H1 (cell line): Measurements from ENCODE around the gene SLX9. TPM values are rescaled to one million over a fixed set of nuclear protein-coding genes. Genes with fewer than 3 reads are reported as not detected.

Experiments used
- polyA plus RNA-seq, 7 experiments: library from polyadenylated mRNA; depleted of rRNA in 3 of 7; stranded (reverse) in 5 of 7; unstranded in 2 of 7; fragments of >200 nt in 5 of 7; fragments of 200-250 nt in 2 of 7; gene quantifications; 1 replicate in 5 of 7; 2 replicates in 1 of 7; 4 replicates in 1 of 7; pipeline versions ENCODE4 v1.2.1 to v1.2.3, GENCODE V29; 2011 to 2013; ENCODE audit warnings: missing spikeins in 2 of 7, mixed read lengths in 2 of 7
- total RNA-seq: library from RNA; stranded (reverse); fragmentation: NEBNext Ultra II Directional; extraction: Animal tissue kit (Norgen Biotek cat#: 25700); gene quantifications from 2 replicates; pipeline ENCODE4 v1.2.1, GENCODE V29; 2021
- TF ChIP-seq, protein P1 (sequence below): fragments of 300-600 bp; sonication (generic); IDR thresholded peaks from 2 replicates; pipeline ENCODE4 v1.7.1; 2012; ENCODE audit warnings: low read length, moderate library complexity, mild to moderate bottlenecking, inconsistent platforms; ENCODE audit not compliant: insufficient replicate concordance

The SLX9 gene
- total and polyA plus RNA-seq, 2 of the 8 experiments (the other 6 are each of a cell fraction or from before 2014, with no cell fraction given), result 17.7 to 57.3 TPM

DNA sequence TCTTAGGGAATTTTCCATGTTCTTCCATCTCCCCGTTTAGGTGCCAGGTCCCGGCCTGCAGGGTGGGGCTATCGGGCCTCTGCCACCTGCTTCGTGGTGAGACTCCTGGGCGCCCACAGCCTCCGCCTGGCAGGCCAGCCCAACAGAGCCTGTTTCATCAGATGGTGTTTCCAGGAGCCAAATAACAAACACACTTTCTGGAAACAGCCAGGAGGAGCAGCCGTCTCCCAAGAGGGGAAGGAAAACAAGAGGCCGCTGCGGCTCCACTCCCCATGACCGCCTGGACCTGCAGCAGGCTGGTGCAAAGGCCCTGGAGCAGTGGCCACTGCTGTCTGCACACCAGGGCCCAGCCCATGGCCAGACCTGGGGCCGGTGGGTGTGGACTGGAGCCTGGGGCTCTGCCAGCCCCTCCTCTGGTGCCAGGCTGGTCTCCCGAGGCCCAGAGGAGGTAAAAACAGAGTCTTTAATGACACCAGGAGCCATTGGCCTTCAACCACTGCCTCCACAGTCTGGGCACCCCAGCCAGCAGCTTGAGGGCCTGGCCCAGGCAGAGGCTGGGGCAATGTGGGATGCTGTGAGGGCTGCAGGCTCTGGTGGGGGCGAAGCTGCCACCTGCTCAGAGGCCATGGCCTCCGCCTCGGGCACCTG lies 55.0 kb downstream of the SLX9 start (continued):
- TF ChIP-seq, protein P1, sequence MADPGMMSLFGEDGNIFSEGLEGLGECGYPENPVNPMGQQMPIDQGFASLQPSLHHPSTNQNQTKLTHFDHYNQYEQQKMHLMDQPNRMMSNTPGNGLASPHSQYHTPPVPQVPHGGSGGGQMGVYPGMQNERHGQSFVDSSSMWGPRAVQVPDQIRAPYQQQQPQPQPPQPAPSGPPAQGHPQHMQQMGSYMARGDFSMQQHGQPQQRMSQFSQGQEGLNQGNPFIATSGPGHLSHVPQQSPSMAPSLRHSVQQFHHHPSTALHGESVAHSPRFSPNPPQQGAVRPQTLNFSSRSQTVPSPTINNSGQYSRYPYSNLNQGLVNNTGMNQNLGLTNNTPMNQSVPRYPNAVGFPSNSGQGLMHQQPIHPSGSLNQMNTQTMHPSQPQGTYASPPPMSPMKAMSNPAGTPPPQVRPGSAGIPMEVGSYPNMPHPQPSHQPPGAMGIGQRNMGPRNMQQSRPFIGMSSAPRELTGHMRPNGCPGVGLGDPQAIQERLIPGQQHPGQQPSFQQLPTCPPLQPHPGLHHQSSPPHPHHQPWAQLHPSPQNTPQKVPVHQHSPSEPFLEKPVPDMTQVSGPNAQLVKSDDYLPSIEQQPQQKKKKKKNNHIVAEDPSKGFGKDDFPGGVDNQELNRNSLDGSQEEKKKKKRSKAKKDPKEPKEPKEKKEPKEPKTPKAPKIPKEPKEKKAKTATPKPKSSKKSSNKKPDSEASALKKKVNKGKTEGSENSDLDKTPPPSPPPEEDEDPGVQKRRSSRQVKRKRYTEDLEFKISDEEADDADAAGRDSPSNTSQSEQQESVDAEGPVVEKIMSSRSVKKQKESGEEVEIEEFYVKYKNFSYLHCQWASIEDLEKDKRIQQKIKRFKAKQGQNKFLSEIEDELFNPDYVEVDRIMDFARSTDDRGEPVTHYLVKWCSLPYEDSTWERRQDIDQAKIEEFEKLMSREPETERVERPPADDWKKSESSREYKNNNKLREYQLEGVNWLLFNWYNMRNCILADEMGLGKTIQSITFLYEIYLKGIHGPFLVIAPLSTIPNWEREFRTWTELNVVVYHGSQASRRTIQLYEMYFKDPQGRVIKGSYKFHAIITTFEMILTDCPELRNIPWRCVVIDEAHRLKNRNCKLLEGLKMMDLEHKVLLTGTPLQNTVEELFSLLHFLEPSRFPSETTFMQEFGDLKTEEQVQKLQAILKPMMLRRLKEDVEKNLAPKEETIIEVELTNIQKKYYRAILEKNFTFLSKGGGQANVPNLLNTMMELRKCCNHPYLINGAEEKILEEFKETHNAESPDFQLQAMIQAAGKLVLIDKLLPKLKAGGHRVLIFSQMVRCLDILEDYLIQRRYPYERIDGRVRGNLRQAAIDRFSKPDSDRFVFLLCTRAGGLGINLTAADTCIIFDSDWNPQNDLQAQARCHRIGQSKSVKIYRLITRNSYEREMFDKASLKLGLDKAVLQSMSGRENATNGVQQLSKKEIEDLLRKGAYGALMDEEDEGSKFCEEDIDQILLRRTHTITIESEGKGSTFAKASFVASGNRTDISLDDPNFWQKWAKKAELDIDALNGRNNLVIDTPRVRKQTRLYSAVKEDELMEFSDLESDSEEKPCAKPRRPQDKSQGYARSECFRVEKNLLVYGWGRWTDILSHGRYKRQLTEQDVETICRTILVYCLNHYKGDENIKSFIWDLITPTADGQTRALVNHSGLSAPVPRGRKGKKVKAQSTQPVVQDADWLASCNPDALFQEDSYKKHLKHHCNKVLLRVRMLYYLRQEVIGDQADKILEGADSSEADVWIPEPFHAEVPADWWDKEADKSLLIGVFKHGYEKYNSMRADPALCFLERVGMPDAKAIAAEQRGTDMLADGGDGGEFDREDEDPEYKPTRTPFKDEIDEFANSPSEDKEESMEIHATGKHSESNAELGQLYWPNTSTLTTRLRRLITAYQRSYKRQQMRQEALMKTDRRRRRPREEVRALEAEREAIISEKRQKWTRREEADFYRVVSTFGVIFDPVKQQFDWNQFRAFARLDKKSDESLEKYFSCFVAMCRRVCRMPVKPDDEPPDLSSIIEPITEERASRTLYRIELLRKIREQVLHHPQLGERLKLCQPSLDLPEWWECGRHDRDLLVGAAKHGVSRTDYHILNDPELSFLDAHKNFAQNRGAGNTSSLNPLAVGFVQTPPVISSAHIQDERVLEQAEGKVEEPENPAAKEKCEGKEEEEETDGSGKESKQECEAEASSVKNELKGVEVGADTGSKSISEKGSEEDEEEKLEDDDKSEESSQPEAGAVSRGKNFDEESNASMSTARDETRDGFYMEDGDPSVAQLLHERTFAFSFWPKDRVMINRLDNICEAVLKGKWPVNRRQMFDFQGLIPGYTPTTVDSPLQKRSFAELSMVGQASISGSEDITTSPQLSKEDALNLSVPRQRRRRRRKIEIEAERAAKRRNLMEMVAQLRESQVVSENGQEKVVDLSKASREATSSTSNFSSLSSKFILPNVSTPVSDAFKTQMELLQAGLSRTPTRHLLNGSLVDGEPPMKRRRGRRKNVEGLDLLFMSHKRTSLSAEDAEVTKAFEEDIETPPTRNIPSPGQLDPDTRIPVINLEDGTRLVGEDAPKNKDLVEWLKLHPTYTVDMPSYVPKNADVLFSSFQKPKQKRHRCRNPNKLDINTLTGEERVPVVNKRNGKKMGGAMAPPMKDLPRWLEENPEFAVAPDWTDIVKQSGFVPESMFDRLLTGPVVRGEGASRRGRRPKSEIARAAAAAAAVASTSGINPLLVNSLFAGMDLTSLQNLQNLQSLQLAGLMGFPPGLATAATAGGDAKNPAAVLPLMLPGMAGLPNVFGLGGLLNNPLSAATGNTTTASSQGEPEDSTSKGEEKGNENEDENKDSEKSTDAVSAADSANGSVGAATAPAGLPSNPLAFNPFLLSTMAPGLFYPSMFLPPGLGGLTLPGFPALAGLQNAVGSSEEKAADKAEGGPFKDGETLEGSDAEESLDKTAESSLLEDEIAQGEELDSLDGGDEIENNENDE, result no peak
